Measurements from ENCODE around the gene RWDD3.

- no peak for TF ChIP-seq POLR2A (IDR thresholded peaks at IDR 0.05)
- TF ChIP-seq, protein P1, sequence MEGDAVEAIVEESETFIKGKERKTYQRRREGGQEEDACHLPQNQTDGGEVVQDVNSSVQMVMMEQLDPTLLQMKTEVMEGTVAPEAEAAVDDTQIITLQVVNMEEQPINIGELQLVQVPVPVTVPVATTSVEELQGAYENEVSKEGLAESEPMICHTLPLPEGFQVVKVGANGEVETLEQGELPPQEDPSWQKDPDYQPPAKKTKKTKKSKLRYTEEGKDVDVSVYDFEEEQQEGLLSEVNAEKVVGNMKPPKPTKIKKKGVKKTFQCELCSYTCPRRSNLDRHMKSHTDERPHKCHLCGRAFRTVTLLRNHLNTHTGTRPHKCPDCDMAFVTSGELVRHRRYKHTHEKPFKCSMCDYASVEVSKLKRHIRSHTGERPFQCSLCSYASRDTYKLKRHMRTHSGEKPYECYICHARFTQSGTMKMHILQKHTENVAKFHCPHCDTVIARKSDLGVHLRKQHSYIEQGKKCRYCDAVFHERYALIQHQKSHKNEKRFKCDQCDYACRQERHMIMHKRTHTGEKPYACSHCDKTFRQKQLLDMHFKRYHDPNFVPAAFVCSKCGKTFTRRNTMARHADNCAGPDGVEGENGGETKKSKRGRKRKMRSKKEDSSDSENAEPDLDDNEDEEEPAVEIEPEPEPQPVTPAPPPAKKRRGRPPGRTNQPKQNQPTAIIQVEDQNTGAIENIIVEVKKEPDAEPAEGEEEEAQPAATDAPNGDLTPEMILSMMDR (IDR thresholded peaks at IDR 0.05) = no peak
Observed at GRCh38 chr1:95197616-95198252, 36.3 kb upstream of the RWDD3 start.
